HG03439 (cell line): ENCODE results near the gene MYO1E.
"Not testable (repeated sequence)": the region's sequence is repeated elsewhere in the genome, so short reads cannot be mapped to it uniquely, and the experiment has no call there.

Experiments
- ATAC-seq: cut with Tn5 transposase; IDR thresholded peaks from one replicate; pipeline ENCODE4 v1.9.1; 2021; ENCODE audit warnings: mild to moderate bottlenecking, moderate library complexity; ENCODE audit not compliant: unreplicated experiment

MYO1E gene

DNA sequence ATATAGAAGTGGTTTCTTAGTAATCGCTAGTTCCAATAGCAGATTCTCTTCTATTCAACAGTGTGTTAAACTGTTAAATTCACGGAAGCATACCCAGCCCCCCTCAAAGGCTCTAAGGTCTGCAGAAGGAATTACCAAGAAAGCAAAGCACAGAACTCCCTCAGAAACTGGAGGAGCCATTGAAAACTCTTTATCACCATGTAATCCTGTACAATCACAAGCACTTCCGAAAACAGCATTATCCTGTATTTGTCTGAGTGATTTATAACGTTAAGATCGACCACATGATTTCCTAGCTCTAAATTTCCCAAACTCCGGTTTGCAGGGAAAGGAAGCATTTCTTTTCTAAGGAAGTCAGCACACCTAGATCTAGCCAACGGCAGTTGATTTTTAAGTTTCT, 20.0 kb downstream of the MYO1E start:
- no peak for ATAC-seq

- ATAC-seq: no peak
Observed at GRCh38 chr15:59352189-59352588, 20.5 kb downstream of the MYO1E start.

DNA sequence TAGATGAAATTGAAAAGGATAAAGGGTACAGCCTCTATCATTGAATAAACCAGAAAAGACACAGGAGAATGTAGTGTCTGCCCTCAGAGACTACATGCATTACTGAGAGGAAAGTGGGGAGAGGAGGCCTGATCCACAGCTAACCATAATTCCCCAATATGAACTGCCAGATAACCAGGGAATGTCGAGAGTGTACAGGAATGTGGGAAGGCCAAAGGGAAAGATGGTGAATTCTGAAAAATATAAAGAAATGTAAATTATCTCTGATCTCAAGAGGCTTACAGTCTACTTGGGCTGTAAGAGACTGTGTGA, 22.3 kb downstream of the MYO1E start:
- no peak for ATAC-seq

DNA sequence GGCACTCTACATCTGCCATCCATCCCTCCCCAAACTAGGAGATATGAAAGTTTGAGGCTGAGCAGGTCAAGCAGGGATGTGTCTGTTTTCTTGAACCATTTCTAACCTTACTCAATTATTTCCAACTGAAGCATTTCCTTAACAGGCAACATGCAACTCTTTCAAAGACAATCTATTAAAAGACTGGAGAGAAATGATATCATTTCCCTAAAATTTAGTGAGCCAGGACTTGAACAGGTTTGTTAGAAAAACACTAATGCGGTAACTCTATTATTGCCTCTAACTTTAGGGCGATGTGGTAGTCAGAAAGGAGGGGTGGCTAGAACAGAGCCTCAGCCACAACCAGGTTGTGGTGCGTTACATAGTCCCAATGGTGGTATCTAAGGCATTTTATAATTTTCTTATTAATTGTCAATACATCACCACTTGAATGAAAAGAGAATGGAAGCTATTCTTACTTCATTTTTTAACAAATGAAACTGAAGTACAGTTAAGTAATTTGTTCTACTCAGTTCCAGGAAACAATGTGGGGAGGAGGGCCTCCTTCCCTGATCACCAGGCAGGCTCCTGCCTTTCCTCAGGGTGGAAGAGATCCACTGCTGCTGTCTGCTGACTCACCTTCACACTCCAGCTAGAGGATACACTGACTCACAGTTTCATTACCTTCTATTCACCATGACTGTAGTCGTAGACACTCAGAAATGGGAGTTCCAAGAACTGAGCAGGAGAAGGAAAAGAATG, 22.8 kb downstream of the MYO1E start:
- ATAC-seq: no peak

DNA sequence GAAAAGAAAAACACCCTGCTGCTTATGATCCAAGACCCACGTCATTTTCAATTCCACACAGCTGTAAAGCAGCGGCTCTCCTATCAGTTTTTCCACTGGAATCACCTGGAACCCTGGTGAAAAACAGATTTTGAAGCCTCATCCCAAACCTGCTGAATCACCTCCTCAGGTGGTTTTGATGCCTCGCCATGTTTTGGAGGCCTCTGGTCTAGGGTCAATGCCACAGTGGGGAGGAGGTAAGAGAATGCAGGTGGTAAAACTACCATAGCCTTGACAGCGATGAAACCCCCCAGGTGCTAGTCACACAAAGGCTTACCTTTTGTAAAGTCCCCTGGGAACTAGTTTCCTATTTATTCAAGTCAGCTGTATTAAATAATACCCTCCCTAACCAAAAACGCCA, 24.8 kb downstream of the MYO1E start:
- ATAC-seq: no peak

GRCh38 chr15:59346951-59347350, 25.7 kb downstream of the MYO1E start:
- no peak for ATAC-seq

GRCh38 chr15:59345326-59345725, 27.3 kb downstream of the MYO1E start:
- ATAC-seq: no peak

GRCh38 chr15:59344311-59344710, 28.4 kb downstream of the MYO1E start:
- no peak for ATAC-seq

DNA sequence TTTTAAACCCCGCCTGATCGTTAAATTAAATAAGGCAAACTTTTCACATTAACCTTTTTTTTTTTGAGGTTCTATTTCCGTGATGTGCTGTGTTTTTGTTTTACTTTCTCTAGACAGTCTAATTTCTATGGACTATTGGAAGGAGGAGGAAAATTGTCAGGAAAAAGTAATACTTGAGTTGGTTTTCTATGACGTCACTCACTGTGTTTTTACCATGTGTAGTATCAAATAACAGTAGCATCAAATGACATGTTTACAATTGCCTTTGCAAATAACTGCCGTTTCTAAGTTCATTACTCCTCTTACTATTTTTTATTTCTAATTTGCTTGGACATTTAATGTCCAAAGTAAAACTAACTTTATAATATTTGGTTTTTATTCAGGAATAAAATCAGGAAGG, 32.3 kb downstream of the MYO1E start:
- ATAC-seq: no peak

DNA sequence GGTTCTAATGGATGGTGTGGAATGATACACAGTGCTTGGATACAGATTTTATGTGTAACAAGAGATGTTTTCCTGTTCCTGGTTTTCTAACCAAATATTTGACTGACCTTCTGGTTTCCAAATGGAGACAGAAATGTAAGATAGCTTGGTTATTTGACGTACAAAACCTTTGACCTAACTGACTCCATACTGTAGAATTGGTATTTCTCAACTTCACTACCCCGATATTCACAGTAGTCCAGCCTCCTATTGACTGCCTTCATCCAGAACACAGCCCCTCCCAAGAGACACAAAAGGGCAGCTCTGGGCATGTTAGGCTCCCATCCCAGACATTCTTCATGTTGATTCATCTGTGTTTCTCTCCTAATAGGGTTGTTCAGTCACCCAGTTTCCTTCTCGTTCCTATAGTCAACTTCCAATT, 33.4 kb downstream of the MYO1E start:
- ATAC-seq: no peak

DNA sequence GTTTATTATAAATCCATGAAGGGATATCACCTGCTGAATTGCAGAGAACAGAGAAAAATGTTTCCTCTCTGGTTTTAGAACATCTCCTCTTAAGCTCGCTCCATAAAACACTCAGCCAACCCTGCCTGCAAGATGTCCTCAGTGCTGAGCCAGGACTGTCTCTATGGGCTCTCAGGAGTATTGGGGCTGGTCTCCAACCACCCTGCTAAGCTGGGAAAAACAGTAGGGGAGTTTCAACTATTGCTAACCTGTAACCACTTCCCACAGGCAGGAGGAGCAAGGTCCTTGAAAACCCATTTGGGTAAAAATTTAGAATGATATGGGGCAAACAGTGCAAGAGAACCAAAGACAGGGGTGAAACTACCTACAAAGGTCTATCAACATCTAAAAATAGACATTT, 34.3 kb downstream of the MYO1E start:
- no peak for ATAC-seq

- not testable (repeated sequence) for ATAC-seq
Observed at GRCh38 chr15:59336725-59337124, 35.9 kb downstream of the MYO1E start.

- ATAC-seq: no peak
Observed at GRCh38 chr15:59335207-59335786, 37.4 kb downstream of the MYO1E start.

DNA sequence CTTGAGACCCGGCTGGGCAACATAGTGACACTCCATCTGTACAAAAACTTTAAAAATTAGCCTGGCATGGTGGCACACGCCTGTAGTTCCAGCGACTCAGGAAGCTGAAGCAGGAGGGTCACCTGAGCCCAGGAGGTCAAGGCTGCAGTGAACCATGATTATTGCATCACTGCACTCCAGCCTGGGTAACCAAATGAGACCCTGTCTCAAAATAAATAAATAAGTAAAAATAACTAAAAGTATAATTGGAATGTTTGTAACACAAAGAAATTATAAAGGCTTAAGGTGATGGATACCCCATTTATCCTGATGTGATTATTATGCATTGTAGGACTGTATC, 38.6 kb downstream of the MYO1E start:
- no peak for ATAC-seq

DNA sequence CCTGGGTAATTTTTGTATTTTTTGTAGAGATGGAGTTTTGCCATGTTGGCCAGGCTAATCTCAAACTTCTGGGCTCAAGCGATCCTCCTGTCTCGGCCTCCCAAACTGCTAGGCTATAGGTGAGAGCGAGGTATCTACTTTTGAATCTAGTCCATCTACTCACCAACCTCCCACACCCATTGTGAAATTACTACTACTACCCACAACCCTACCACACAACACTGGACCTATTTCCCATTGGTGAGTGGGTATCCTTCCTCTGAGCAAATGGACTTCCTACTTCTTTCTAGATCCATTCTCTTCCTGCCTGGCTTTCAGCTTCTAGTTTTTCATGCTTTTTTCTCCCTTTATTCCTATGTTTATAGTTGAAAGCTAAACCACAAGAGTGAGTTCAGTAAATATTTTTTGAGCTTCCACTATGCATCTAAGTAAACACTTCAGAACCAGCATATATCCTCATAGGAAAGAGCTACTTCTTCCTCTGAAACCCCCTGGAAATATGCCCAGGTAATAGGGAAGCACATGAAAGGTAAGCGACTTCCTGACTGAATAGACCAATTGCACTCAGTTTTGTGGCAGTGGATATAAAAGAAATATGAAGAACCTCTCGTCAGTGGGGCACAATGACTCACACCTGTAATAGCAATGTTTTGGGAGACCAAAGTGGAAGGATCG, 39.1 kb downstream of the MYO1E start:
- no peak for ATAC-seq

DNA sequence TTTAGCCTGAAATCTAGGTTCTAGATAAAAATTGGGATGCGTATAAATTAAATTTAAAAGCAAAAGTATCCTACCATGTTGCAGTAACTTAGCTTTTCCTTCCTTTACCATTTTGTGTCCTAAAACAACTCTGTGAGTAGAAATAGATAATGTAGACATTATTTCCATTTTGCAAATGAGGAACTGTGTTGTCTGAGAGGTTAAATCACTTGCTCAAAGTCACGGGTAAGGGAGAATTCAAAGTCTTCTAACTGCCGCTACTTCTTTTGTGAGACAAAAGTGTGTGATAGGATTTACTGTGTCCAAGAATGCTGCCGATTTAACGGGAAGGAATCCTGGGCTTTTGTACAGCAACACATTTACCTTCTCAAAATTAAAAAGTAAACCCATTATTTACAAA, 40.7 kb downstream of the MYO1E start:
- no peak for ATAC-seq

DNA sequence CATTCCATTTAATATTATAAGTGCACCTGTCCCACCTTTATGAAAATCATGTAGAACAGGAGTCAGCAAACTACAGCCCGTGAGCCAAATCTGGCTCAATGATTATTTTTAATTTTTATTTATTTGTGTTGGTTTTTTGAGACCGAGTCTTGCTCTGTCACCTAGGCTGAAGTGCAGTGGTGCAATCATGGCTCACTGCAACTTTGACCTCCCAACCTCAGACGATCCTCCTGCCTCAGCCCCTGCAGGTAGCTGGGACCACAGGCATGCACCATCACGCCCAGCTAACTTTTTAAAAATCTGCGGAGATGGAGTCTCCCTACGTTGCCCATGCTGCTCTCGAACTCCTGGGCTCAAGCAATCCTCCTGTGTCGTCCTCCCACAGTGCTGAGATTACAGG, 42.0 kb downstream of the MYO1E start:
- ATAC-seq: no peak

DNA sequence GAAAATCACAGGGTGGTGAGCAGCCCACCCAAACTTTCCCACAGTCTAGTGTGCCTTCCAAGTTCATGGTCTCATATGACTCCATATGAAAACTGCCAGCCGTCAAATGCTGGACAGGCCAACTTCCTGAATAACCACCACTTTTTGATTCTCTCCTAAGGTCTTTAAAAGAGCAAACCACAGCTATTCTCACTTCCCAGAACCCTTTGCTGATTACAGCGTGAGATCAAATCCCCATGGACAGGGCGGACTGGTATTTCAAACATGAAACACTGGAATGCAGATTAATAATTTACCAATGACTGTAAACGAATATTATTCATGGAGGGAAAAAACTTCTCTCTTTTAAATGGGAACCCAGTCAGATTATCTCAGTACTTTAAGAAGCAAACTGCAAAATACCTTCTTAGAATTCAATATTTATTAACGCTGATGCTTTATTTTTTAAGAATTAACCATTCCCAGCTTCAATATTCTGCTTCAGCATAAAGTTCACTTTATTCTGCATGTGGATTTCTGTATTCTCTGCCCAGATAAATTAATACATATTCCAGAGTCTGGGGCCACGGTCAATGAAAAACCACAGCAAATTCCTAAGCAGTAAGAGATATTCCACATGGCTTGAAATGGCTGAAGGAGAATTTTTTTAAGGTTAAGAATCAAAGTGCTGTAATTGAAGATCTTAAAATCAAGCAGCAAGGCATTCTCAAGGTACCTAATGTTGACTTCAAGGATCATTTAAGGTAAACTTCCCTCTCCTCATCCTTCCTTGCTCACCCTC, 42.9 kb downstream of the MYO1E start:
- no peak for ATAC-seq

GRCh38 chr15:59329091-59329490, 43.6 kb downstream of the MYO1E start:
- ATAC-seq: no peak

- ATAC-seq: no peak
Observed at GRCh38 chr15:59327942-59328341, 44.7 kb downstream of the MYO1E start.

DNA sequence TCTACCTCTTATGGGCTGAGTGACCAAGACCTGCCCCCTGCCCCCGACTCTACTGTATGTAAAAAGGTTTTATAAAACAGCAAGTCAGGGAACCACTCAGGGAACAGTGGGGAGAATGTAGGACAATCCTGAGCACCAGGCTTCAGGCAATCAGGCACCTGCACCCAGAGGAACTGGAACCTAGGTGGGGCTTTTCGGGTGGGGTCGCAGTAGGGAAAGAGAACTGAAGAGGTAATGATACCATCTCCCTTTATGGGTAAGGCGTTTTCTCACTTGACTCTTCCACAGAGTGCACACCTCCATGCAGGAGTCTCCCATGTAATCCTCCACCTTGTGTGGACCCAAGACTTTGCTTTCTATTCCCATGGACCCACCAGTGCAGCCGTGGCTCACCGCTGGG, 45.8 kb downstream of the MYO1E start:
- no peak for ATAC-seq
